SJSA1 (cell line): ENCODE measurements around the gene CHST13. TPM values are rescaled to one million over a fixed set of nuclear protein-coding genes. Genes with fewer than 3 reads are reported as not detected.
A peak's percentile ranks its signal among the peaks of the same experiment; 100 is the strongest.
"Not testable (repeated sequence)": the region's sequence is repeated elsewhere in the genome, so short reads cannot be mapped to it uniquely, and the experiment has no call there.

Source experiments
- DNase-seq, 2 experiments: peaks; one replicate each; pipeline ENCODE4 v3.0.0-alpha.2; 2015 to 2020; ENCODE audit warnings: low spot score in 2 of 2, low read depth in 1 of 2
- H3K27ac ChIP-seq: fragments of 250-450 bp; sonication (Bioruptor Pico); 2 replicates; pipeline ENCODE4 v1.5.1; 2020; ENCODE audit warnings: mild to moderate bottlenecking, moderate library complexity
- H3K27me3 ChIP-seq: fragments of 250-450 bp; sonication (Bioruptor Pico); replicated peaks from 2 replicates; pipeline ENCODE4 v1.5.1; 2020; ENCODE audit warnings: mild to moderate bottlenecking, moderate library complexity
- H3K36me3 ChIP-seq: fragments of 250-450 bp; sonication (Bioruptor Pico); 2 replicates; pipeline ENCODE4 v1.5.1; 2020; ENCODE audit warnings: mild to moderate bottlenecking
- H3K4me1 ChIP-seq: fragments of 250-450 bp; sonication (Bioruptor Pico); replicated peaks from 2 replicates; pipeline ENCODE4 v1.6.1; 2021; ENCODE audit warnings: mild to moderate bottlenecking
- H3K4me3 ChIP-seq: fragments of 250-450 bp; sonication (Bioruptor Pico); 2 replicates; pipeline ENCODE4 v1.5.1; 2020; ENCODE audit warnings: mild to moderate bottlenecking
- H3K9me3 ChIP-seq: fragments of 250-450 bp; sonication (Bioruptor Pico); replicated peaks from 2 replicates; pipeline ENCODE4 v1.5.1; 2020; ENCODE audit warnings: mild to moderate bottlenecking
- total RNA-seq: library from RNA; depleted of rRNA; stranded (reverse); fragments of >200 nt; shearing (Covaris generic); gene quantifications from 2 replicates; pipeline ENCODE4 v1.2.3, GENCODE V29; 2014

CHST13 gene
- total RNA-seq, 1 experiment from 2014 or later = not detected

GRCh38 chr3:126529585-126530170, 5.7 kb downstream of the CHST13 start:
- DNase-seq = no peak
- H3K4me1 ChIP-seq = peaks cover under 1% of the 10 kb centered on the region; the same call in 1 of the 2 replicates
- H3K36me3 ChIP-seq = no peaks in the 10 kb centered on the region
- H3K27ac ChIP-seq = no peak overlapping the region
- H3K4me3 ChIP-seq = no peak overlapping the region
- H3K9me3 ChIP-seq = no peaks in the 10 kb centered on the region
- H3K27me3 ChIP-seq = peaks cover 30% of the 10 kb centered on the region

- Histone ChIP-seq H3K36me3 (no peaks in the 10 kb centered on the region), H3K9me3 (no peaks in the 10 kb centered on the region), H3K4me1 (no peaks in the 10 kb centered on the region), H3K27ac (no peak overlapping the region), H3K27me3 (peaks cover 28% of the 10 kb centered on the region), H3K4me3 (no peak overlapping the region)
- DNase-seq = no peak
Observed at GRCh38 chr3:126530171-126531050, 6.5 kb downstream of the CHST13 start.

GRCh38 chr3:126531051-126531330, 7.0 kb downstream of the CHST13 start:
- no peaks in the 10 kb centered on the region for H3K9me3 ChIP-seq
- no peaks in the 10 kb centered on the region for H3K4me1 ChIP-seq
- H3K27ac ChIP-seq = no peak overlapping the region
- H3K27me3 ChIP-seq = peaks cover 28% of the 10 kb centered on the region
- DNase-seq = no peak
- H3K36me3 ChIP-seq = no peaks in the 10 kb centered on the region
- H3K4me3 ChIP-seq = no peak overlapping the region

GRCh38 chr3:126533506-126533905, 9.6 kb downstream of the CHST13 start:
- H3K9me3 ChIP-seq = no peaks in the 10 kb centered on the region
- no peaks in the 10 kb centered on the region for H3K36me3 ChIP-seq
- H3K4me1 ChIP-seq = no peaks in the 10 kb centered on the region
- no peak for DNase-seq
- no peak overlapping the region for H3K4me3 ChIP-seq
- no peak overlapping the region for H3K27ac ChIP-seq
- H3K27me3 ChIP-seq = peaks cover 28% of the 10 kb centered on the region

GRCh38 chr3:126534716-126535115, 10.8 kb downstream of the CHST13 start:
- not testable (repeated sequence) for H3K4me3 ChIP-seq, DNase-seq, H3K27ac ChIP-seq, H3K4me1 ChIP-seq, H3K36me3 ChIP-seq, H3K9me3 ChIP-seq
- peaks cover 28% of the 10 kb centered on the region for H3K27me3 ChIP-seq

GRCh38 chr3:126535636-126536035, 11.7 kb downstream of the CHST13 start:
- Histone ChIP-seq H3K4me3 (no peak overlapping the region), H3K27ac (no peak overlapping the region), H3K27me3 (peaks cover 28% of the 10 kb centered on the region), H3K9me3 (no peaks in the 10 kb centered on the region), H3K4me1 (peaks cover 9% of the 10 kb centered on the region), H3K36me3 (no peaks in the 10 kb centered on the region)
- DNase-seq = no peak

- no peak overlapping the region for H3K4me3 ChIP-seq
- H3K27ac ChIP-seq = no peak overlapping the region
- peaks cover 14% of the 10 kb centered on the region for H3K4me1 ChIP-seq
- H3K27me3 ChIP-seq = peaks cover 28% of the 10 kb centered on the region
- DNase-seq = no peak
- no peaks in the 10 kb centered on the region for H3K9me3 ChIP-seq
- H3K36me3 ChIP-seq = no peaks in the 10 kb centered on the region
Observed at GRCh38 chr3:126536126-126536525, 12.2 kb downstream of the CHST13 start.

- Histone ChIP-seq H3K27me3 (peaks cover 19% of the 10 kb centered on the region), H3K4me1 (peaks cover 18% of the 10 kb centered on the region), H3K36me3 (no peaks in the 10 kb centered on the region), H3K9me3 (no peaks in the 10 kb centered on the region), H3K4me3 (no peak overlapping the region), H3K27ac (no peak overlapping the region)
- no peak for DNase-seq
Observed at GRCh38 chr3:126537116-126537729, 13.3 kb downstream of the CHST13 start.

- no peak overlapping the region for H3K4me3 ChIP-seq
- no peaks in the 10 kb centered on the region for H3K36me3 ChIP-seq
- no peak for DNase-seq
- peaks cover 18% of the 10 kb centered on the region for H3K4me1 ChIP-seq
- no peaks in the 10 kb centered on the region for H3K9me3 ChIP-seq
- H3K27ac ChIP-seq = no peak overlapping the region
- peaks cover 13% of the 10 kb centered on the region for H3K27me3 ChIP-seq
Observed at GRCh38 chr3:126537730-126538281, 13.9 kb downstream of the CHST13 start.

GRCh38 chr3:126538316-126538715, 14.4 kb downstream of the CHST13 start:
- Histone ChIP-seq H3K9me3 (no peaks in the 10 kb centered on the region), H3K27ac (no peak overlapping the region), H3K4me1 (peaks cover 18% of the 10 kb centered on the region), H3K4me3 (no peak overlapping the region), H3K27me3 (peaks cover 8% of the 10 kb centered on the region), H3K36me3 (no peaks in the 10 kb centered on the region)
- no peak for DNase-seq

- peaks cover 1% of the 10 kb centered on the region for H3K27me3 ChIP-seq
- H3K36me3 ChIP-seq = no peaks in the 10 kb centered on the region
- no peaks in the 10 kb centered on the region for H3K9me3 ChIP-seq
- no peak overlapping the region for H3K27ac ChIP-seq
- H3K4me3 ChIP-seq = no peak overlapping the region
- peaks cover 18% of the 10 kb centered on the region for H3K4me1 ChIP-seq
- no peak for DNase-seq
Observed at GRCh38 chr3:126538966-126539365, 15.0 kb downstream of the CHST13 start.

GRCh38 chr3:126539558-126540250, 15.7 kb downstream of the CHST13 start:
- H3K36me3 ChIP-seq = no peaks in the 10 kb centered on the region
- no peaks in the 10 kb centered on the region for H3K27me3 ChIP-seq
- H3K4me1 ChIP-seq = peaks cover 18% of the 10 kb centered on the region
- no peaks in the 10 kb centered on the region for H3K9me3 ChIP-seq
- H3K27ac ChIP-seq = peak overlapping the region; percentile 34
- DNase-seq = no peak
- no peak overlapping the region for H3K4me3 ChIP-seq

GRCh38 chr3:126540342-126540849, 16.4 kb downstream of the CHST13 start:
- Histone ChIP-seq H3K4me3 (no peak overlapping the region), H3K4me1 (peaks cover 18% of the 10 kb centered on the region), H3K9me3 (no peaks in the 10 kb centered on the region), H3K27me3 (no peaks in the 10 kb centered on the region), H3K36me3 (no peaks in the 10 kb centered on the region), H3K27ac (peak overlapping the region; percentile 65)
- peak; percentile 83 to 92 for DNase-seq
